RWPE1 (cell line): ENCODE results near the gene MYO5A.
A peak's percentile ranks its signal among the peaks of the same experiment; 100 is the strongest.

Source experiments
- CTCF ChIA-PET: fragments of 350-600 bp; sonication (Branson Sonifier 250); formaldehyde crosslinking; extraction: SDS; loops from one replicate; lab custom pipeline; 2021; lab: Yijun Ruan, JAX
- POLR2A ChIA-PET: fragments of 400-600 bp; formaldehyde crosslinking; extraction: SDS; loops from one replicate; lab custom pipeline; 2020; ENCODE audit warnings: antibody characterized with exemption; ENCODE audit not compliant: low non-redundant PET; lab: Yijun Ruan, JAX
- DNase-seq: peaks from one replicate; pipeline ENCODE4 v3.0.0; 2012; ENCODE audit warnings: low spot score
- H3K27ac ChIP-seq: fragments of 450-650 bp; 2 replicates; pipeline ENCODE4 v1.5.1; 2017
- TF ChIP-seq, protein P1 (sequence below): fragments of 450-650 bp; conservative IDR thresholded peaks from 2 replicates; pipeline ENCODE4 v1.5.1; 2017; ENCODE audit warnings: low read depth, mild to moderate bottlenecking

Gene MYO5A

DNA sequence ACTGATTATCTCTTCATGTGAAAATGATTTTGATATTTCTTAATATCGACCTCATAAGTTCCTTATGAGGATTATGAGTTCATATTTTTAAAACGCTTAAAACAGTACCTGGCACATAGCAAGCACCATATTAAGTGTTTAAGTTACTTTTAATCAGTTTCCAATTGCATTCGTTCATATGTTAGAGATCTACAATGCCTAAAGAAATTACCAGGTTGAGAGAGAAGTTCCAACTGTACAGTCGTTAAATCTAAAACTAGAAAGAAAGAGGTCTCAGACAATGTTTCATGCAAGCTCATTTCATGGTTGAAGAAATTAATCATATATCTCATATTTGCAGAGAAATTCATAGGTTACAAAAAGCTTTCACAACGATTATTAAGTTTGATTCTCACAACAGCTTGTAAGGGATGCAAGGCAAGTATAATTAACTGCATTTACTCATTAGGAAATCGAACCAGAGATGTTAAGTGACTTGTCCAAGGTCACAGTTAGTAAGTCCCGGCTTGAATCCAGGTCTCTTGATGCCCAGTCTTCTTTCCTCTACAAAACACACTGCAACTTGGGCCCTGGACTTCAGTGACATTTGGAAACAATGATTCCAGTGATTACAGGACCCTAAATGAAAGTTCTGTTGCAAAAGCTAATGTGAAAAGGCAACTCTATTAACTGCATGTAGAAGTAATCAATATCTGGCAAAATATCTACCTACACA, 1.3 kb downstream of the MYO5A start:
- H3K27ac ChIP-seq = no peak overlapping the region
- ChIA-PET CTCF (interaction anchor here (1.0 kb wide), 1 partner anchor 54 kb away, joined by 3 read pairs; no protein-coding TSS in a partner anchor), POLR2A (no interaction called here)
- TF ChIP-seq, protein P1, sequence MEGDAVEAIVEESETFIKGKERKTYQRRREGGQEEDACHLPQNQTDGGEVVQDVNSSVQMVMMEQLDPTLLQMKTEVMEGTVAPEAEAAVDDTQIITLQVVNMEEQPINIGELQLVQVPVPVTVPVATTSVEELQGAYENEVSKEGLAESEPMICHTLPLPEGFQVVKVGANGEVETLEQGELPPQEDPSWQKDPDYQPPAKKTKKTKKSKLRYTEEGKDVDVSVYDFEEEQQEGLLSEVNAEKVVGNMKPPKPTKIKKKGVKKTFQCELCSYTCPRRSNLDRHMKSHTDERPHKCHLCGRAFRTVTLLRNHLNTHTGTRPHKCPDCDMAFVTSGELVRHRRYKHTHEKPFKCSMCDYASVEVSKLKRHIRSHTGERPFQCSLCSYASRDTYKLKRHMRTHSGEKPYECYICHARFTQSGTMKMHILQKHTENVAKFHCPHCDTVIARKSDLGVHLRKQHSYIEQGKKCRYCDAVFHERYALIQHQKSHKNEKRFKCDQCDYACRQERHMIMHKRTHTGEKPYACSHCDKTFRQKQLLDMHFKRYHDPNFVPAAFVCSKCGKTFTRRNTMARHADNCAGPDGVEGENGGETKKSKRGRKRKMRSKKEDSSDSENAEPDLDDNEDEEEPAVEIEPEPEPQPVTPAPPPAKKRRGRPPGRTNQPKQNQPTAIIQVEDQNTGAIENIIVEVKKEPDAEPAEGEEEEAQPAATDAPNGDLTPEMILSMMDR = no peak
- DNase-seq = no peak

DNA sequence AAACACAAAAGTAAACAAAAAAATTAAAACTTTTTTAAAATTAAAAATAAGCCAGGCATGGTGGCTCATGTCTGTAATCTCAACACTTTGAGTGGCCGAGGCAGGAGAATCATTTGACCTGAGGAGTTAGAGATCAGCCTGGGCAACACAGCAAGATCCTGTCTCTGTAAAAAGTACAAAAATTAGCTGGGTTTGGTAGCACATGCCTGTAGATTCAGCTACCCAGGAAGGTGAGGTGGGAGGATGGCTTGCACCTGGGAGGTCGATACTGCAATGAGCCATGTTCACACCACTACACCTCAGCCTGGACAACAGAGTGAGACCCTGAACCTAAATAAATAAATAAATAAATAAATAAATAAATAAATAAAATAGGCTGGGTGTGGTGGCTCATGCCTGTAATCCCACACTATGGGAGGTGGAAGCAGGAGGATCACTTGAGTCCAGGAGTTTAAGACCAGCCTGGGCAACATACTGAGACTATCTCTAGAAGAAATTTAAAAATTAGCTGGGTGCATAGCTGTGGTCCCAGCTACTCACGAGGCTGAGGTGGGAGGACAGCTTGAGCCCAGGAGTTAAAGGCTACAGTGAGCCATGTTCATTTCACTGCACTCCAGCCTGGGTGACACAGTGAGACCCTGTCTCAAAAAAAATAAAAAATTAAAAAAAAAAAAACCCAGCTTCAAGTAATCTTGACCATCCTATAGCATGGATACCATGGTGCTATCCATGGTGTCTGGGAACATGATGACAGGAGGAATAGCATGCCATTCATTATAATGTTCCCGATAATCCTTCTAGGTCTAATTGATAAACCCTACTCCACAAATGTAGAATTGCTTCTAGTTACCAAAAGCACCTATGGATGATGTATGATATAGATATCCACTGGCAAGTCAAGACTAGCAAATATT, 4.2 kb downstream of the MYO5A start:
- TF ChIP-seq, protein P1 = no peak
- ChIA-PET POLR2A (interaction anchor here (0.6 kb wide), 1 partner anchor 1616 kb away, joined by 5 read pairs; the partner anchor contains the start of gene AP4E1), CTCF (interaction anchor here (0.6 kb wide), 1 partner anchor 187 kb away, joined by 4 read pairs; no protein-coding TSS in a partner anchor)
- no peak for DNase-seq
- no peak overlapping the region for H3K27ac ChIP-seq

DNA sequence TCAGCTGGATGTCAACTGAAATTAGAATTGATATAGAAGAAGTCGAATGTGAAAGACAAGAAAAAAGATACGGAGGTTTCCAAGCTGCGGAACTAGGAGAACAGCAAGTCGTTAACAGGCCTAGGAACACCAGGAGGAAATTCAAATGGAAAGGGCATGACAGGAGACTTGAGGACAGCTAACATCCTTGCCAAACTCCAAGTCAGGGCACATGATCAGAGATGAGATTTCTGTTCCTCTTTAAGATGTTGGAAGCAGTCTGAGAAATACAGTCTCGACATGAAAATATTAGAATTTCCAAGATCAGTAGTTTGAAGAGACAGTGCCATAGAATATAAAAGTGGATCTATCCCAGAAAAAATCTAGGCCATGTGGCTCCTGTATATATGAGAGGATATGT, 5.0 kb downstream of the MYO5A start:
- CTCF ChIA-PET = interaction anchor here (0.6 kb wide), 1 partner anchor 186 kb away, joined by 4 read pairs; no protein-coding TSS in a partner anchor
- TF ChIP-seq, protein P1 = no peak
- H3K27ac ChIP-seq = no peak overlapping the region
- POLR2A ChIA-PET = no interaction called here
- DNase-seq = no peak

DNA sequence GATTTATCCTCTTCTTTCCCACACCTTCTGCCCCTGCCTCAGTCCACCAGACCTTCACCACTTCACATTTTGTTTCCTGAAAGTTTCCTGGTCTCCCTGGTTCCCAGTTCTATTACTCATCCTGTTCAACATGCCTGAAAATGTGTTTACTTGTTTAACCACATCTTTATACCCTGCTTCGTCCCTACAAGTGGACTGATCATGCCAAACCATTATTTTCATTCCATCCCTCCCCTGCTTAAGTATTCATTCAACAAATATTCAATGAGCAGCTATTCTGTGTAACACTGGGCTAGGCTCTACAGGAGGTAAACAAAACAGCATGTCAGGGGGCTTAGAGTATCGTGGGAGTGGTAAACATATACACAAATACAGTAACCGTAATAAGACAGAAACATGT, 5.5 kb downstream of the MYO5A start:
- H3K27ac ChIP-seq = no peak overlapping the region
- CTCF ChIA-PET = no interaction called here
- TF ChIP-seq, protein P1 = no peak
- DNase-seq = peak; percentile 81
- POLR2A ChIA-PET = no interaction called here

DNA sequence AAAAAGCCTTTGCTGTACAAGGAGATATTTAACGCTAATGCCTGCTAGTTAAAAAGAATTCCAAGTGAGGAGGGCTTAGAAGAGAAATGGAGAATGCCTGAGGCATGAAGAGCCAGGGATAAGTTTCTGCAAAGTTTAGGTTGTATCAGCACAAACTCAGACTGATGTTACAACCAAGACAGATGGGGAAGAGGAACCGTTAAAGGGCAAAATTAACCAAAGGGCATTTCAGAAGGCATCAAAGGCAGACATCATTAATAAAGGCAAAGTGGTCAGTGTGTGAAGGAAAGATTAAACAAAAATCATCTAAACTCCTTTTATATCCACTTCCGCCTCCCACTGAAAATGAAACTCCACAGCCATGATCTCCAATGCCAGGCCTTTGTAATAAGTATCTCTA, 7.0 kb downstream of the MYO5A start:
- no peak overlapping the region for H3K27ac ChIP-seq
- TF ChIP-seq, protein P1 = no peak
- CTCF ChIA-PET = no interaction called here
- no peak for DNase-seq
- POLR2A ChIA-PET = no interaction called here

DNA sequence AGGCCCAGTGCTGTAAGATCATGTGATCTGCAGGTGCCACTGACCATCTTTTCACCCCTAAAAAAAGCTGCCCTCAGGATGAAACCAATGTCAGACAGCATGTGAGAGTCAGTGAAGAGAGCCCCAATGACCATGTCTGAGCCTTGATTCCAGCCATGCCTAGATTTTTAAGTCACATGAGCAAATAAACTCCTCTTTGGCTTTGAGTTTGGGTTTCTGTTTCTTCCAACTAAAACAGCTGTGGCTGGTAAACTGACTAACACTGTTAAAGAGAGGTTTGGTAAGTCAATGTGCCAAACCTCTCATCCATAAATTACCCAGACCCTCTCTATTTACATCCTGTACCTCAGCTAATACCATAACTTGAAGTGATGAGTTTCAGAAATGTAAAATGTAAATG, 8.3 kb downstream of the MYO5A start:
- CTCF ChIA-PET = no interaction called here
- POLR2A ChIA-PET = no interaction called here
- H3K27ac ChIP-seq = no peak overlapping the region
- TF ChIP-seq, protein P1 = no peak
- DNase-seq = no peak
